Measurements from ENCODE around the gene GLP1R. TPM values are rescaled to one million over a fixed set of nuclear protein-coding genes. Genes with fewer than 3 reads are reported as not detected.
A peak's percentile ranks its signal among the peaks of the same experiment; 100 is the strongest.
"Not testable (repeated sequence)": the region's sequence is repeated elsewhere in the genome, so short reads cannot be mapped to it uniquely, and the experiment has no call there.

The GLP1R gene
- total RNA-seq, 1 donor from 2014 or later, result not detected

GRCh38 chr6:39134761-39135160 lies 86.2 kb downstream of the GLP1R start:
- not testable (repeated sequence) for DNase-seq

- not testable (repeated sequence) for DNase-seq
Measured at GRCh38 chr6:39136207-39136606, 87.6 kb downstream of the GLP1R start.

GRCh38 chr6:39137245-39137644 lies 88.7 kb downstream of the GLP1R start:
- peak; percentile 73 for DNase-seq

Other genes with a start within 250 kb of the GLP1R start
- 8.5 and 14.0 TPM in 2 replicates for gene SAYSD1, start 66.4 kb downstream of the GLP1R start, total RNA-seq
- 0.17 TPM in 1 of 2 replicates, not detected in the other for gene KCNK5, start 180.7 kb downstream of the GLP1R start, total RNA-seq

All from dermis blood vessel endothelial cell (primary cell).